OCI-M2 (cell line): ENCODE results near the gene FAM221B.

Experiments
- DNase-seq: peaks from one replicate; lab custom pipeline; 2025; ENCODE audit not compliant: unreplicated experiment; lab: John Stamatoyannopoulos, UW

Gene FAM221B, protein sequence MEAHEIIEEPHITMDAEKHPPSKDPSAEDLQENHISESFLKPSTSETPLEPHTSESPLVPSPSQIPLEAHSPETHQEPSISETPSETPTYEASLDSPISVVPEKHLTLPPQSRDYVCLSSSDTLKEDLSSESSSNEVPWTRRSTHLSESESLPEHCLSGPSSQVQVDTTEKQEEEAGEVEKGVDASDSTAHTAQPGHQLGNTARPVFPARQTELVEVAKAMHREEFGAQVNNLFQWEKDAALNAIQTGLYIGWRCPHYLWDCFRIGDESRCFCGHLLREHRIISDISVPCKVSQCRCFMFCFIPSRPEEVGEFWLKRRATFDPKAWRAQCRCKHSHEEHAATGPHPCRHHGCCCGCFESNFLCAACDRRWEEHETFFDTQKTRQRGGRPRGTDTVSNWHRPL

GRCh38 chr9:35828716-35829083, at the start of gene FAM221B:
Gene FAM221B (minus strand): TSS chr9:35828732. CDS start chr9:35826161, 2,571 bp downstream.
- no peak for DNase-seq

GRCh38 chr9:35872505-35872904, 44.0 kb upstream of the FAM221B start:
- no peak for DNase-seq

- no peak for DNase-seq
Measured at GRCh38 chr9:35871545-35871944, 43.0 kb upstream of the FAM221B start.

- no peak for DNase-seq
Measured at GRCh38 chr9:35870351-35870923, 41.9 kb upstream of the FAM221B start, which contains the start of gene OR13J1. Gene OR13J1 (minus strand): TSS chr9:35870401. CDS start chr9:35870401, 0 bp downstream.

- DNase-seq: no peak
Measured at GRCh38 chr9:35869621-35870216, 41.2 kb upstream of the FAM221B start.

DNA sequence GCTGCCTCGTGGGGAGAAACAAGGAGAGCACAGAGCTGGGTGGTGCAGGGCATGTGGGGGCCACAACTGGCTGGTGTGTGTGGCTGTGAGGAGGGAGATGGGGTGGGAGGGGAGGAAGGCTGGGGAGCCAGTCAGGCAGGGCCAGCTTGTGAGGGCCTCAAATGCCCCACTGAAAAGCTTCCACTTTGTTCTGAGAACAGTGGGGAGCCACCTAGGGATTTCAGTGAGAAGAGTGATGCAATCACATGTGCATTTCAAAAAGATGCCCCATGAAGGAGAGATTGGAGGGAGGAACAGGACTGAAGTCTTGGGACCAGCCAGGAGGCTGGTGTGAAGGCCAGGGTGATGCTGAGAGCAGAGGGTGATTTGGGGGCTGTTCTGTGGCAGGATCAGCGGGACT, 40.4 kb upstream of the FAM221B start:
- no peak for DNase-seq

- no peak for DNase-seq
Measured at GRCh38 chr9:35867538-35867937, 39.0 kb upstream of the FAM221B start.

DNA sequence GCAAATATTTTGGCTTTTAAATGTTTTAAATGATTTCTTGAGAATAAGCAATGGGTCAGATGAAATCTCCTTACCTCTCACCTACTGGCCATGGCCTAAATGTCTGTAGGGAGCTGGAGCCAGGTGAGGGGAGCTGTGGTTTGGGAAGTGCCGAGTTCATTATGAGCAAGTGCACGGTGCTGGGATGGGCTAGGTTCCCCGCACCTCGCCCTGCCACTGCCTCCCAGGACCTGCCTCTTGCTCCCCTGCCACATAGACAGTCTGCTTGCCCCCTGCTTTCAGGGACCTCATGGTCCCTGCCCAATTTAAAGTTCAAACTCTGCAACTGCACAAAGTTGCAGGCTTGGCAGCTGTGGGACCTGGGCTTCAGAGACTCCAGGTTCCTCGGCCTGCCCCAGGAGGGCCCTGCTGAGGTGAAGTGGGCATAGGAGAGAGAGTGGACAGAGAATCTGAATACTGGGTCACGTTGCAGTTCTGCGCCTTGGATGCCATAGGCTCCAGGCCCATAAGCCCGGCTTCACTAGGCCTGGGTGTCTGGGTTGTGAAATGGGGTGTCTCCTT, 36.2 kb upstream of the FAM221B start:
- DNase-seq: no peak

DNA sequence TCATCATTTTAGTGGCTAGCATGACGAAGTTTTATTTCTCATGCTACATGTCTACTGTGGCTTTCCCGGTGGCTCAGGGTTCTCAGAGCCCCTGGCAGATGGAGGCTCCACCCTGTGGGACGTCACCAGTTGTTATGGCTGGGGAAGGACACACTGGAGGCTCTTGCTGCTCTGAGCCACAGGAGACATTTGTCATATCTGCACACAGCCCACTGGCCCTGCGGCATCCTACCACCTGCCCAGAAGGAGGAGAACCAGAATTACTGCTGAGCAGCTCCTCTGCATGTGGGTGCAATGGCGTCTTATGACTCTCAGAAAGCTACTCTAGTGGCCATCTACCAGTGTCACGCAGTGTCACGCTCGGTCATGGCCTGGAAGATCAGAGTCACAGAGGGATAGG, 35.1 kb upstream of the FAM221B start:
- DNase-seq: no peak

DNA sequence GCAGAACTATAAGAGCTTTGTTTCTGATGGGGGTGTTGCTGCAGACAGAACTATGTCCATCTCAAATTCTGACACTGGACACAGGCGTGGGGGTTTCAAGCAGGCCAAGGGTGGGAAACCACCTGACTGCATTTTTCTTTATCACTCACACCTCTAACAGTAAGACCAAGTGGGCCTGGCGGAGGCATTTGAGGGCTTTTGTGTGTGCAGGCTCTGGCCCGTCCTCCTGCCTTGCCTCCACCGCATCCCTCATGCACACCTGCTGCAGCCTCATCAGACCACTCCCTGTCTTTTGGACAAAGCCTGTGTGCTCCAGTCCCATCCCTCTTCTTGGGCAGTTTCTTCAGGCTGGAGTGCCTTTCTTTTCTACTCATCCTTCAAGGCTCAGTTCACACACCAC, 33.8 kb upstream of the FAM221B start:
- no peak for DNase-seq

GRCh38 chr9:35861161-35861897, 32.8 kb upstream of the FAM221B start:
- no peak for DNase-seq

DNA sequence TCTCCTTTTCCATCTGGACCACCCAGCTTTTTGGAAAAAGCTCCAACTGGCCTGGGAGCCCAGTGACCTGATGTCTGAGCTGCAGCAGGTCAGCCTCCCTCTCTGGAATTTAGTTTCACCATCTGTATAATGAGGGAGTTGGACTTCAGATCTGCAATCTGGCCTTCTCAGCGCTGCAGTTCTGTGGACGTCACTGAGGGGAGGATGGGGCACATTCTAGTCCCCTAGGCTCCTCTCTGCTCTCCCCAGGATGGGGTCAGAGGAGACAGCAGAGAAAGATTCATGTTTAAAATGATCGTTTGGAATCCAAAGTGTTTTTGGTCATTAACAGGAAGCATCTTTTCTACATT, 31.4 kb upstream of the FAM221B start:
- no peak for DNase-seq

- no peak for DNase-seq
Measured at GRCh38 chr9:35859310-35859989, 30.9 kb upstream of the FAM221B start.

DNA sequence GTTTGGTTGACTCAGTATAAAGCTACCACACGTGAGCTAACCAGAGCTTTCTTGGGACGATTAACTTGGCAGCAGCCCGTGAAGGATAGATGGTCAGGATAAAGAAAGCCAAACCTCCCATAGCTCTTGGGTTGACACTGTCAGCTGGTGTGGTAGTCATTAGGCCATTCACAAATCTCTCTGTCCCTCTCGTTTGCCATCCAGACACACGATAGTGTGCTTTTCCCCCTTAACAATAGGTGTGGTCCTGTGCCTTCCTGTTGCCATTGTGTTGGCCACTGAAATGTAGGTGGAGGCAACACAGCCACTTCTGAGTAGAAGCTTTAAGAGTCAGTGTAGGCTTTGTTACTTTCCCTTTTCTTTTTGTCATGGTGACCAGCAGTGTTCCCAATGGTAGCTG, 29.9 kb upstream of the FAM221B start:
- DNase-seq: no peak

- no peak for DNase-seq
Measured at GRCh38 chr9:35856882-35857281, 28.4 kb upstream of the FAM221B start.

- DNase-seq: no peak
Measured at GRCh38 chr9:35856206-35856605, 27.7 kb upstream of the FAM221B start.

DNA sequence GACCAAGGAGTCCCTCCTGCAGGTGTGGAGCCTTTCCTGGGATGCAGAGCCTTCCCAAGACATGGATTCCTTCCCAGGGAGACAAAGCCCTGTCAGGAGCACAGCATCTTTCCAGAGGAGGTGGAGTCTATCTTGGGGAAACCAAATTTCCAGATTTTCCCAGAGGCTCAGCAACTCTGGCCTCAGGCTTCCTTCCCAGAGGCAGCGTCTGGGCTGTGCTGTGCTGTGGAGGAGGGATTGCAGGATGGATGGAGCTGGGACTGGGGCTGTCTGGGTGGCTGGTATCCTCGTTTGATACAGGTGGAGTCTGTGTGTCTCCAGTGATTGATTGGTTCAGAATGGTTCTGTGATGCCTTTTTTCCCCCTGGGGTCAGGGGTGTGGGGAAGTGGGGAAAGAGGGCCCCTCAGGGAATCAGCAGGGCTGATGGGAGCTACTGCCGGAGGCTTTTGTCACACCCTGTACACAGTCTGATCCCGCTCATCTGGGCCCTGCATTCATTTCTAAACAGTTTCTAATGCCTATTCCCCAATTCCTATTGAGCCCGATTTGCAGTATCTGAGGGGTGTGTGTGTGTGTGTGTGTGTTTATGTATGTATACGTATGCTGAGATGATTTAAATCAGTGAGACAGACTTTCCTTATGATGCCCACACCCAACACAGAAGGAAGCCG, 25.7 kb upstream of the FAM221B start:
- DNase-seq: no peak

- DNase-seq: no peak
Measured at GRCh38 chr9:35852876-35853865, 24.6 kb upstream of the FAM221B start.

GRCh38 chr9:35852267-35852815, 23.8 kb upstream of the FAM221B start:
- no peak for DNase-seq
